Keratinocyte (primary cell): ENCODE results near the gene TSPEAR. TPM values are rescaled to one million over a fixed set of nuclear protein-coding genes. Genes with fewer than 3 reads are reported as not detected.

Experiments used
- DNase-seq: peaks from one replicate; pipeline ENCODE4 v3.0.0-alpha.2; 2011; ENCODE audit warnings: low read depth, missing footprints, low spot score
- FAIRE-seq: peaks from 2 replicates; lab custom pipeline; 2011; peaks lifted over from hg19 to GRCh38; lab: Jason Lieb, UNC
- H2AFZ ChIP-seq: 2 replicates; pipeline ENCODE4 v1.6.0; 2012; ENCODE audit warnings: low read length, control low read depth, inconsistent platforms; ENCODE audit not compliant: control insufficient read depth
- H3K27ac ChIP-seq: 2 replicates; pipeline ENCODE4 v1.5.1; 2011; ENCODE audit warnings: low read length; ENCODE audit not compliant: control insufficient read depth, insufficient read depth
- H3K27me3 ChIP-seq: 3 replicates; pipeline ENCODE4 v1.6.0; 2011; ENCODE audit warnings: low read length; ENCODE audit not compliant: control insufficient read depth, insufficient read depth; ENCODE audit errors: extremely low read depth
- H3K36me3 ChIP-seq, 2 experiments: 2 replicates in 1 of 2; 3 replicates in 1 of 2; pipeline ENCODE4 v1.5.1; 2011; ENCODE audit warnings: low read length in 2 of 2, mild to moderate bottlenecking in 1 of 2; ENCODE audit not compliant: control insufficient read depth in 2 of 2, insufficient read depth in 2 of 2; ENCODE audit errors: extremely low read depth in 1 of 2
- H3K4me1 ChIP-seq: 3 replicates; pipeline ENCODE4 v1.5.1; 2011; ENCODE audit warnings: low read length; ENCODE audit not compliant: control insufficient read depth, insufficient read depth; ENCODE audit errors: extremely low read depth
- H3K4me2 ChIP-seq: 3 replicates; pipeline ENCODE4 v1.6.0; 2011; ENCODE audit warnings: low read depth, low read length; ENCODE audit not compliant: control insufficient read depth, insufficient read depth; ENCODE audit errors: extremely low read depth
- H3K4me3 ChIP-seq, 3 experiments: fragments of 200-600 bp in 1 of 3; sonication (generic) in 1 of 3; 2 replicates in 2 of 3; 3 replicates in 1 of 3; pipeline ENCODE4 v1.5.1; 2011 to 2016; ENCODE audit warnings: low read length in 3 of 3, mild to moderate bottlenecking in 3 of 3, control low read depth in 2 of 3, inconsistent platforms in 1 of 3, low read depth in 1 of 3, mixed read lengths in 1 of 3, mixed run types in 1 of 3, moderate library complexity in 1 of 3; ENCODE audit not compliant: control insufficient read depth in 2 of 3, insufficient read depth in 2 of 3; ENCODE audit errors: extremely low read depth in 1 of 3
- H3K79me2 ChIP-seq: 2 replicates; pipeline ENCODE4 v1.6.0; 2012; ENCODE audit warnings: low read length; ENCODE audit not compliant: control insufficient read depth, insufficient read depth
- H3K9ac ChIP-seq: 3 replicates; pipeline ENCODE4 v1.6.0; 2011; ENCODE audit warnings: low read length; ENCODE audit not compliant: control insufficient read depth, insufficient read depth; ENCODE audit errors: extremely low read depth
- H3K9me1 ChIP-seq: 3 replicates; pipeline ENCODE4 v1.6.0; 2011; ENCODE audit warnings: low read length; ENCODE audit not compliant: control insufficient read depth, insufficient read depth; ENCODE audit errors: extremely low read depth
- H3K9me3 ChIP-seq: 2 replicates; pipeline ENCODE4 v1.5.1; 2012; ENCODE audit warnings: low read depth, low read length; ENCODE audit not compliant: control insufficient read depth
- H4K20me1 ChIP-seq: 3 replicates; pipeline ENCODE4 v1.6.0; 2011; ENCODE audit warnings: low read length; ENCODE audit not compliant: control insufficient read depth, insufficient read depth; ENCODE audit errors: extremely low read depth
- EZH2 ChIP-seq: IDR thresholded peaks from one replicate; pipeline ENCODE4 v1.6.1; 2012; ENCODE audit warnings: inconsistent platforms, mild to moderate bottlenecking, low read length, moderate library complexity
- dilution Hi-C: fragments of 300-500 bp; cut with MboI; formaldehyde crosslinking; loops from one replicate; pipeline ENCODE4 v1.7.0; 2020; ENCODE audit warnings: low sequenced_read_pairs; ENCODE audit not compliant: extremely low pct_ligation_motif_present
- polyA plus RNA-seq, 5 experiments: library from polyadenylated mRNA; depleted of rRNA in 3 of 5; stranded (reverse) in 3 of 5; stranded (forward) in 1 of 5; unstranded in 1 of 5; fragments of >200 nt; gene quantifications; 1 replicate in 1 of 5; 2 replicates in 3 of 5; 3 replicates in 1 of 5; pipeline versions ENCODE4 v1.2.1 to v1.2.3, GENCODE V29; 2011 to 2012; ENCODE audit warnings: missing spikeins in 2 of 5, low read depth in 1 of 5, low replicate concordance in 1 of 5
- TF ChIP-seq, protein P1 (sequence below), 3 experiments: IDR thresholded peaks in 1 of 3; conservative IDR thresholded peaks in 1 of 3; optimal IDR thresholded peaks in 1 of 3; 2 replicates in 2 of 3; 3 replicates in 1 of 3; pipeline versions ENCODE3 to v1.5.1; 2011; ENCODE audit warnings: low read length in 3 of 3, mild to moderate bottlenecking in 3 of 3, moderate library complexity in 2 of 3, control low read depth in 1 of 3, inconsistent platforms in 1 of 3; ENCODE audit not compliant: insufficient read depth in 2 of 3; ENCODE audit errors: extremely low read depth in 1 of 3

The TSPEAR gene
- polyA plus RNA-seq, 1 donor (not counting 4 experiments of a cell fraction or from before 2014, with no cell fraction given) = 0.12 TPM

DNA sequence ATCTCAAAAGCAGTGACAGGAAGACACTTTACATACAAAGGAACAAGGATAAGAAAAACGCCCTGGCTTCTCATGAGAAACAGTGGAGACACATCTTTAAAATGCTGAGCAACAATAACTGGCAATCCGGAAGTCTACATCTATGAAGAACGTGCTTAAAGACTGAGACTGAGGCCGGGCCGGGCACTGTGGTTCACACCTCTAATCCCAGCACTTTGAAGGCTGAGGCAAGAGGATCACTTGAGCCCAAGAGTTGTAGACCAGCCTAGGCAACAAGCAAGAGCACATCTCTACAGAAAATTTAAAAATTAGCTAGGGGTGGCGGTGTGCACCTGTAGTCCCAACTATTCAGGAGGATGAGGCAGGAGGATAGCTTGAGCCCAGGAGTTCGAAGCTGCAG is 27.3 kb downstream of the TSPEAR start:
- Histone ChIP-seq H3K79me2 (no peaks in the 10 kb centered on the region), H2AFZ (no peak overlapping the region), H3K27ac (no peak overlapping the region), H3K9me3 (no peaks in the 10 kb centered on the region), H3K36me3 (no peaks in the 10 kb centered on the region), H3K9ac (no peak overlapping the region), H3K4me2 (no peak overlapping the region), H3K9me1 (no peaks in the 10 kb centered on the region), H4K20me1 (no peaks in the 10 kb centered on the region), H3K4me1 (no peaks in the 10 kb centered on the region), H3K4me3 (no peak overlapping the region), H3K27me3 (no peaks in the 10 kb centered on the region)
- no peak for TF ChIP-seq EZH2
- TF ChIP-seq, protein P1, sequence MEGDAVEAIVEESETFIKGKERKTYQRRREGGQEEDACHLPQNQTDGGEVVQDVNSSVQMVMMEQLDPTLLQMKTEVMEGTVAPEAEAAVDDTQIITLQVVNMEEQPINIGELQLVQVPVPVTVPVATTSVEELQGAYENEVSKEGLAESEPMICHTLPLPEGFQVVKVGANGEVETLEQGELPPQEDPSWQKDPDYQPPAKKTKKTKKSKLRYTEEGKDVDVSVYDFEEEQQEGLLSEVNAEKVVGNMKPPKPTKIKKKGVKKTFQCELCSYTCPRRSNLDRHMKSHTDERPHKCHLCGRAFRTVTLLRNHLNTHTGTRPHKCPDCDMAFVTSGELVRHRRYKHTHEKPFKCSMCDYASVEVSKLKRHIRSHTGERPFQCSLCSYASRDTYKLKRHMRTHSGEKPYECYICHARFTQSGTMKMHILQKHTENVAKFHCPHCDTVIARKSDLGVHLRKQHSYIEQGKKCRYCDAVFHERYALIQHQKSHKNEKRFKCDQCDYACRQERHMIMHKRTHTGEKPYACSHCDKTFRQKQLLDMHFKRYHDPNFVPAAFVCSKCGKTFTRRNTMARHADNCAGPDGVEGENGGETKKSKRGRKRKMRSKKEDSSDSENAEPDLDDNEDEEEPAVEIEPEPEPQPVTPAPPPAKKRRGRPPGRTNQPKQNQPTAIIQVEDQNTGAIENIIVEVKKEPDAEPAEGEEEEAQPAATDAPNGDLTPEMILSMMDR (optimal IDR thresholded peaks at IDR 0.05 in 1 of 3, IDR thresholded peaks at IDR 0.05 in 1 of 3, conservative IDR thresholded peaks at IDR 0.05 in 1 of 3; ENCODE audit: extremely low read depth in 1 of 3, insufficient read depth in 2 of 3, low read length in 3 of 3) = no peak
- DNase-seq (no peak), FAIRE-seq (no peak)
- dilution Hi-C loops = no loop called here

DNA sequence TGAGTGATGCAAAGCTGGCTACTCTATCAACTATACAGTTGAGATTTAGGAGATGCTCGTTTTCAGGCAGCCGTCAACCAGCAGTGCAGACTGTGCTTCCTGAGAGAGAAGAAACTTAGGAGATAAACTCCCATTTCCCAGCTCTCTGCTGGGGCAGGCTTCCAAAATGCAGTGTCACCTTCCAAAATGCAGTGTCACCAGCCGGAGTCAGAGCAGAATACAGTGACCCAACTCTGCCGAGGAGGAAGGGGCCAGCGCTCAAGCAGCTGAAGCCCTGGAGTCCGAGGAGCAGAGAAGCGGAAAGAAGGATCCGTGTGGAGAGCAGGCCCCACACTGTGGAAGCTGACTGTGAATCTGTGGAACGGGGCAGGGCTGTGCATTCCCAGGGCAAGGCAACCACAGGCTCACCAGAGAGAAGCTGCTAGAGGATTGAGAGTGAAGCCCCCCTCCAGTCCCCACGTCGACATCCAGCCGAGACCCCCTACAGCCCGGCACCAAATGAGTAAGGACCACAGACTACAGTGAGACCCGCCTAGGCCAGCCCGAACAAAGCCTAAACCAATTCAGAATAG is 28.7 kb downstream of the TSPEAR start:
- Histone ChIP-seq H4K20me1 (no peaks in the 10 kb centered on the region), H3K4me2 (no peak overlapping the region), H3K9ac (no peak overlapping the region), H3K27ac (no peak overlapping the region), H2AFZ (no peak overlapping the region), H3K79me2 (no peaks in the 10 kb centered on the region), H3K4me3 (no peak overlapping the region), H3K27me3 (no peaks in the 10 kb centered on the region), H3K4me1 (no peaks in the 10 kb centered on the region), H3K9me1 (no peaks in the 10 kb centered on the region), H3K9me3 (no peaks in the 10 kb centered on the region), H3K36me3 (no peaks in the 10 kb centered on the region)
- no peak for TF ChIP-seq EZH2
- TF ChIP-seq, protein P1 (optimal IDR thresholded peaks at IDR 0.05 in 1 of 3, IDR thresholded peaks at IDR 0.05 in 1 of 3, conservative IDR thresholded peaks at IDR 0.05 in 1 of 3; ENCODE audit: extremely low read depth in 1 of 3, insufficient read depth in 2 of 3, low read length in 3 of 3) = no peak
- dilution Hi-C loops = no loop called here
- no peak for DNase-seq
- FAIRE-seq = no peak
